Measurements from ENCODE around the gene SLC39A11. TPM values are rescaled to one million over a fixed set of nuclear protein-coding genes. Genes with fewer than 3 reads are reported as not detected.
"Not testable (repeated sequence)": the region's sequence is repeated elsewhere in the genome, so short reads cannot be mapped to it uniquely, and the experiment has no call there.

Gene SLC39A11
- total RNA-seq, 1 experiment from 2014 or later: 57.1 TPM

- H3K4me1 ChIP-seq (replicated peaks; ENCODE audit: insufficient read depth): peaks cover 6% of the 10 kb centered on the region; the same call in 1 of the 2 replicates
- no peak overlapping the region for H3K27ac ChIP-seq
- no peak overlapping the region for H3K4me3 ChIP-seq
- no peak overlapping the region for H3K4me2 ChIP-seq
- intact Hi-C loops (cut with micrococcal nuclease; ENCODE audit: unreplicated experiment): no loop called here
- no peaks in the 10 kb centered on the region for H3K9me3 ChIP-seq (ENCODE audit: insufficient read depth, low read depth)
- H3K36me3 ChIP-seq (ENCODE audit: low read depth): no peaks in the 10 kb centered on the region
- no TSS peak for BruUV-seq (replicated peaks)
- no peaks in the 10 kb centered on the region for H3K79me2 ChIP-seq (ENCODE audit: low read depth)
- H3K27me3 ChIP-seq (ENCODE audit: insufficient read depth, low read depth): no peaks in the 10 kb centered on the region
- DNase-seq: no peak
- H4K20me1 ChIP-seq (ENCODE audit: insufficient read depth): no peaks in the 10 kb centered on the region
- H3F3A ChIP-seq (ENCODE audit: insufficient read depth, low read depth): no peaks in the 10 kb centered on the region; the same call in 1 of the 2 replicates
- no peaks in the 10 kb centered on the region for H3K9me2 ChIP-seq (ENCODE audit: insufficient read depth)
- TF ChIP-seq EZH2 (IDR thresholded peaks at IDR 0.05; ENCODE audit: low read depth): no peak
- TF ChIP-seq, protein P1, sequence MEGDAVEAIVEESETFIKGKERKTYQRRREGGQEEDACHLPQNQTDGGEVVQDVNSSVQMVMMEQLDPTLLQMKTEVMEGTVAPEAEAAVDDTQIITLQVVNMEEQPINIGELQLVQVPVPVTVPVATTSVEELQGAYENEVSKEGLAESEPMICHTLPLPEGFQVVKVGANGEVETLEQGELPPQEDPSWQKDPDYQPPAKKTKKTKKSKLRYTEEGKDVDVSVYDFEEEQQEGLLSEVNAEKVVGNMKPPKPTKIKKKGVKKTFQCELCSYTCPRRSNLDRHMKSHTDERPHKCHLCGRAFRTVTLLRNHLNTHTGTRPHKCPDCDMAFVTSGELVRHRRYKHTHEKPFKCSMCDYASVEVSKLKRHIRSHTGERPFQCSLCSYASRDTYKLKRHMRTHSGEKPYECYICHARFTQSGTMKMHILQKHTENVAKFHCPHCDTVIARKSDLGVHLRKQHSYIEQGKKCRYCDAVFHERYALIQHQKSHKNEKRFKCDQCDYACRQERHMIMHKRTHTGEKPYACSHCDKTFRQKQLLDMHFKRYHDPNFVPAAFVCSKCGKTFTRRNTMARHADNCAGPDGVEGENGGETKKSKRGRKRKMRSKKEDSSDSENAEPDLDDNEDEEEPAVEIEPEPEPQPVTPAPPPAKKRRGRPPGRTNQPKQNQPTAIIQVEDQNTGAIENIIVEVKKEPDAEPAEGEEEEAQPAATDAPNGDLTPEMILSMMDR (conservative IDR thresholded peaks at IDR 0.05): no peak
- no peak overlapping the region for H2AFZ ChIP-seq
- ChIA-PET POLR2A (ENCODE audit: unreplicated experiment) (no interaction called here), CTCF (no interaction called here)
Measured at GRCh38 chr17:73100363-73100762, 7.9 kb upstream of the SLC39A11 start.

GRCh38 chr17:73099511-73099910, 7.0 kb upstream of the SLC39A11 start:
- BruUV-seq (replicated peaks): no TSS peak
- Histone ChIP-seq H3F3A (ENCODE audit: insufficient read depth, low read depth) (no peaks in the 10 kb centered on the region; the same call in 1 of the 2 replicates), H3K27me3 (ENCODE audit: insufficient read depth, low read depth) (no peaks in the 10 kb centered on the region), H3K4me3 (no peak overlapping the region), H2AFZ (no peak overlapping the region), H3K36me3 (ENCODE audit: low read depth) (no peaks in the 10 kb centered on the region), H3K79me2 (ENCODE audit: low read depth) (no peaks in the 10 kb centered on the region), H4K20me1 (ENCODE audit: insufficient read depth) (no peaks in the 10 kb centered on the region), H3K9me3 (ENCODE audit: insufficient read depth, low read depth) (no peaks in the 10 kb centered on the region), H3K4me1 (replicated peaks; ENCODE audit: insufficient read depth) (peaks cover 6% of the 10 kb centered on the region; the same call in 1 of the 2 replicates), H3K9me2 (ENCODE audit: insufficient read depth) (no peaks in the 10 kb centered on the region), H3K4me2 (no peak overlapping the region), H3K27ac (no peak overlapping the region)
- intact Hi-C loops (cut with micrococcal nuclease; ENCODE audit: unreplicated experiment): loop anchor here (10.0 kb wide), 1 partner anchor 95 kb away; no protein-coding TSS in a partner anchor
- ChIA-PET POLR2A (ENCODE audit: unreplicated experiment) (no interaction called here), CTCF (no interaction called here)
- TF ChIP-seq, protein P1 (conservative IDR thresholded peaks at IDR 0.05): no peak
- no peak for TF ChIP-seq EZH2 (IDR thresholded peaks at IDR 0.05; ENCODE audit: low read depth)
- no peak for DNase-seq

DNA sequence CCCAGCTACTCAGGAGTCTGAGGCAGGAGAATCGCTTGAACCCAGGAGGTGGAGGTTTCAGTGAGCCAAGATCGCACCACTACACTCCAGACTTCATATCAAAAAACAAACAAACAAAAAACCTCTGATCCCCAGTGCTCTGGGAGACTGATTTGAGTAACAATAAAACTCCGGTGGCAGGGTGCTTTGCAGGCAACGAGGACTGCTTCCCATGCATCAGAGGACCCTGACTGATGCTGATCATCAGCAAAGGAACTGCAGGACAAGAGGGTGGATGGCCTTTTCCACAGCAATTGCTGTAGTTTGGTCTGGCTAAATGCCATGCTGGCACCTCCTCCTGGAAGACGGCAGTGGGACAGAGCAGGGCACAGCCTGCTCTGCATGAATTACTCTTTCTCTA, 6.4 kb upstream of the SLC39A11 start:
- H3K4me2 ChIP-seq: no peak overlapping the region
- BruUV-seq (replicated peaks): no TSS peak
- intact Hi-C loops (cut with micrococcal nuclease; ENCODE audit: unreplicated experiment): loop anchor here (10.0 kb wide), 1 partner anchor 94 kb away; no protein-coding TSS in a partner anchor
- H3K79me2 ChIP-seq (ENCODE audit: low read depth): no peaks in the 10 kb centered on the region
- H3K4me1 ChIP-seq (replicated peaks; ENCODE audit: insufficient read depth): peaks cover 6% of the 10 kb centered on the region; the same call in 1 of the 2 replicates
- H3K9me2 ChIP-seq (ENCODE audit: insufficient read depth): no peaks in the 10 kb centered on the region
- H3K9me3 ChIP-seq (ENCODE audit: insufficient read depth, low read depth): no peaks in the 10 kb centered on the region
- no peak overlapping the region for H3K4me3 ChIP-seq
- no peak overlapping the region for H2AFZ ChIP-seq
- no peaks in the 10 kb centered on the region; the same call in 1 of the 2 replicates for H3F3A ChIP-seq (ENCODE audit: insufficient read depth, low read depth)
- no peak for DNase-seq
- no peaks in the 10 kb centered on the region for H4K20me1 ChIP-seq (ENCODE audit: insufficient read depth)
- ChIA-PET CTCF (no interaction called here), POLR2A (ENCODE audit: unreplicated experiment) (no interaction called here)
- no peak overlapping the region for H3K27ac ChIP-seq
- TF ChIP-seq EZH2 (IDR thresholded peaks at IDR 0.05; ENCODE audit: low read depth): no peak
- TF ChIP-seq, protein P1 (conservative IDR thresholded peaks at IDR 0.05): no peak
- H3K36me3 ChIP-seq (ENCODE audit: low read depth): no peaks in the 10 kb centered on the region
- H3K27me3 ChIP-seq (ENCODE audit: insufficient read depth, low read depth): no peaks in the 10 kb centered on the region

DNA sequence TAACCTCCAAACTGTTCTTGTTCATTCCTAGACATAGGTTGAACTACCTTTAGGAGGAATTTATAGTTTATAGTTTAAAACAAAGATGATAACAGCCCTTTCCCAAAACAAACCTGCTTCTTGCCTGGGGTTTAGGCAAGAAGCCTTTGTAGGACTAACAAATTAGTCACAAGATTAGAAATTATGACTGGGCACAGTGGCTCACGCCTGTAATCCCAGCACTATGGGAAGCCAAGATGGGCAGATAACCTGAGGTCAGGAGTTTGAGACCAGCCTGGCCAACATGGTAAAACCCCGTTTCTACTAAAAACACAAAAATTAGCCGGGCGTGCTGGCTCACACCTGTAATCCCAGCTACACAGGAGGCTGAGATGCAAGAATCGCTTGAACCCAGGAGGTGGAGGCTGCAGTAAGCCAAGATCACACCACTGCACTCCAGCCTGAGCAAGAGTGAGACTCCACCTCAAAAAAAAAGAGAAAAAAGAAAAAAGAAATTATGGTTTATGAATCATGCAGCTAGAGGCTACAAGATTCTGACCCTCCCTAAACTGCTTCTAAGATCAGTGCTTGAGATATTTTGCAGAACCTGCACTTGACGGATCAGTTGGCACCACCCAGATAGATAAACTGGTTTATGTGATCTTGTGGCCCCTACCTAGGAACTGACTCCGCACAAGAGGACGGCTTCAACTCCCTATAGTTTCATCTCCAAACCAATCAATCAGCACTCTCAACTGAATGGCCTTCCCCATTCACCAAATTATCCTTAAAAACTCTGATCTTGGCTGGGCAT, 5.7 kb upstream of the SLC39A11 start:
- H3K4me2 ChIP-seq; H3K27me3 ChIP-seq (ENCODE audit: insufficient read depth, low read depth); H4K20me1 ChIP-seq (ENCODE audit: insufficient read depth); H3K36me3 ChIP-seq (ENCODE audit: low read depth); H3K4me3 ChIP-seq; POLR2A ChIA-PET (ENCODE audit: unreplicated experiment); H3K4me1 ChIP-seq (replicated peaks; ENCODE audit: insufficient read depth); H3K79me2 ChIP-seq (ENCODE audit: low read depth); H2AFZ ChIP-seq; H3F3A ChIP-seq (ENCODE audit: insufficient read depth, low read depth); BruUV-seq (replicated peaks); H3K9me2 ChIP-seq (ENCODE audit: insufficient read depth); H3K9me3 ChIP-seq (ENCODE audit: insufficient read depth, low read depth); CTCF ChIA-PET; H3K27ac ChIP-seq: not testable (repeated sequence)
- peak in 1 of 2 experiments; percentile 39 for DNase-seq
- intact Hi-C loops (cut with micrococcal nuclease; ENCODE audit: unreplicated experiment): loop anchor here (10.0 kb wide), 1 partner anchor 93 kb away; no protein-coding TSS in a partner anchor

Data from PC-9 (cell line).